ENCODE results near the gene PHTF2. TPM values are rescaled to one million over a fixed set of nuclear protein-coding genes. Genes with fewer than 3 reads are reported as not detected.

Gene PHTF2
- total RNA-seq, 1 donor = 28.6 TPM

GRCh38 chr7:77843194-77843593 lies 44.6 kb downstream of the PHTF2 start:
- Histone ChIP-seq H3K36me3 (ENCODE audit: insufficient read depth, low read length) (no peaks in the 10 kb centered on the region), H3K9me3 (ENCODE audit: low read depth, low read length) (no peaks in the 10 kb centered on the region), H3K4me1 (ENCODE audit: insufficient read depth, low read length) (no peaks in the 10 kb centered on the region), H3K27me3 (ENCODE audit: insufficient read depth, low read length) (no peaks in the 10 kb centered on the region), H4K20me1 (ENCODE audit: insufficient read depth, low read length) (no peaks in the 10 kb centered on the region), H3K4me2 (ENCODE audit: insufficient read depth, low read length) (no peak overlapping the region), H3K79me2 (ENCODE audit: insufficient read depth, low read length) (peaks cover 5% of the 10 kb centered on the region), H3K27ac (ENCODE audit: low read depth, low read length) (no peak overlapping the region), H3K4me3 (ENCODE audit: insufficient read depth, low read length) (no peak overlapping the region), H2AFZ (ENCODE audit: low read length) (no peak overlapping the region)
- no peak for TF ChIP-seq CTCF (IDR thresholded peaks at IDR 0.05; ENCODE audit: extremely low read depth, low read depth, low read length)
- no peak for DNase-seq (ENCODE audit: insufficient read length, low spot score, missing footprints)

- no peaks in the 10 kb centered on the region for H3K4me1 ChIP-seq (ENCODE audit: insufficient read depth, low read length)
- no peak overlapping the region for H3K4me2 ChIP-seq (ENCODE audit: insufficient read depth, low read length)
- no peaks in the 10 kb centered on the region for H3K9me3 ChIP-seq (ENCODE audit: low read depth, low read length)
- H2AFZ ChIP-seq (ENCODE audit: low read length) = no peak overlapping the region
- H3K27ac ChIP-seq (ENCODE audit: low read depth, low read length) = no peak overlapping the region
- no peak for TF ChIP-seq CTCF (IDR thresholded peaks at IDR 0.05; ENCODE audit: extremely low read depth, low read depth, low read length)
- no peaks in the 10 kb centered on the region for H4K20me1 ChIP-seq (ENCODE audit: insufficient read depth, low read length)
- no peaks in the 10 kb centered on the region for H3K27me3 ChIP-seq (ENCODE audit: insufficient read depth, low read length)
- no peaks in the 10 kb centered on the region for H3K36me3 ChIP-seq (ENCODE audit: insufficient read depth, low read length)
- no peak for DNase-seq (ENCODE audit: insufficient read length, low spot score, missing footprints)
- H3K4me3 ChIP-seq (ENCODE audit: insufficient read depth, low read length) = no peak overlapping the region
- H3K79me2 ChIP-seq (ENCODE audit: insufficient read depth, low read length) = peaks cover 4% of the 10 kb centered on the region
Measured at GRCh38 chr7:77846317-77847092, 47.9 kb downstream of the PHTF2 start.

DNA sequence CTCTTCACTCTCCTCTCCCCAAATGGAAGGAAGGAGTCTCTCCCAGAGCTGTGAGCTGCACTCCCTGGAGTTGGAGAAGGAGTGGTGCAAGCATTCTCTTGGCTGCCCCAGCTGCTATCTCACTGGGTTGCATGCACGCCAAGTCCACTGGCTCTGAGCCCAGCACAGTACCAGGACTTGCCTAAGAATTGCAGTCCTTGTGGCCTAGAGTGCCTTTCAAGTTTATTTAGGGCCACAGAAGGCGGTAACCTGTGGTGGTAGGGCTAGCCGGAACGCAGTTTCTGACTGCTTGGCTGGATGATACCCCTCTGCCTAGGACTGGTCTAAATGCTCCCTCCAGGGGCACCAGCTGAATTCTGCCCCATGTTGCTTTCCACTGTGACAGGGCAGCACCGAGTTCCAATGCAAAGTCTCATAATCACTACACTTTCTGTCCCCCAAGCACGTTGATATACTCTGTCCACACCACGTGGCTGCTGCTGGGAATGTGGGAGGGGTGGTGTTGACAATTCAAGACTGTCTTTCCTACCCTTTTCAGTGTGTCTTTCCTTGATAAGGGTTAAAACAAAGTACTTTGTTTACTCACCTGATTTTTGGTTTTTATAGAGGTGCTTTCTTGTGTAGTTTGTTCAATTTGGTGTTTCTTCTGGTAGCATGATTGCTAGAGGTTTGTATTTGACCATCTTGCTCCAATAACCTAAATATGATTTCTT lies 57.0 kb downstream of the PHTF2 start:
- Histone ChIP-seq H3K27ac (ENCODE audit: low read depth, low read length) (no peak overlapping the region), H3K36me3 (ENCODE audit: insufficient read depth, low read length) (no peaks in the 10 kb centered on the region), H3K4me3 (ENCODE audit: insufficient read depth, low read length) (no peak overlapping the region), H2AFZ (ENCODE audit: low read length) (no peak overlapping the region), H3K4me1 (ENCODE audit: insufficient read depth, low read length) (no peaks in the 10 kb centered on the region), H3K9me3 (ENCODE audit: low read depth, low read length) (no peaks in the 10 kb centered on the region), H3K79me2 (ENCODE audit: insufficient read depth, low read length) (peaks cover 2% of the 10 kb centered on the region), H3K27me3 (ENCODE audit: insufficient read depth, low read length) (no peaks in the 10 kb centered on the region), H3K4me2 (ENCODE audit: insufficient read depth, low read length) (no peak overlapping the region), H4K20me1 (ENCODE audit: insufficient read depth, low read length) (no peaks in the 10 kb centered on the region)
- DNase-seq (ENCODE audit: insufficient read length, low spot score, missing footprints) = no peak
- no peak for TF ChIP-seq CTCF (IDR thresholded peaks at IDR 0.05; ENCODE audit: extremely low read depth, low read depth, low read length)

- no peak overlapping the region for H2AFZ ChIP-seq (ENCODE audit: low read length)
- H3K4me2 ChIP-seq (ENCODE audit: insufficient read depth, low read length) = no peak overlapping the region
- no peak overlapping the region for H3K27ac ChIP-seq (ENCODE audit: low read depth, low read length)
- no peaks in the 10 kb centered on the region for H3K9me3 ChIP-seq (ENCODE audit: low read depth, low read length)
- no peaks in the 10 kb centered on the region for H3K36me3 ChIP-seq (ENCODE audit: insufficient read depth, low read length)
- peaks cover 2% of the 10 kb centered on the region for H3K79me2 ChIP-seq (ENCODE audit: insufficient read depth, low read length)
- H4K20me1 ChIP-seq (ENCODE audit: insufficient read depth, low read length) = no peaks in the 10 kb centered on the region
- no peak for TF ChIP-seq CTCF (IDR thresholded peaks at IDR 0.05; ENCODE audit: extremely low read depth, low read depth, low read length)
- DNase-seq (ENCODE audit: insufficient read length, low spot score, missing footprints) = no peak
- H3K4me1 ChIP-seq (ENCODE audit: insufficient read depth, low read length) = no peaks in the 10 kb centered on the region
- no peak overlapping the region for H3K4me3 ChIP-seq (ENCODE audit: insufficient read depth, low read length)
- no peaks in the 10 kb centered on the region for H3K27me3 ChIP-seq (ENCODE audit: insufficient read depth, low read length)
Measured at GRCh38 chr7:77858278-77858677, 59.7 kb downstream of the PHTF2 start.
